Endothelial cell of umbilical vein (primary cell): ENCODE data around the gene RAB37. TPM values are rescaled to one million over a fixed set of nuclear protein-coding genes. Genes with fewer than 3 reads are reported as not detected.

Experiments used
- BruUV-seq: library from RNA; stranded (reverse); fragments of 400-500 nt; replicated peaks from 2 replicates; lab custom pipeline; 2021; lab: Mats Ljungman, UMichigan
- CTCF ChIA-PET: fragments of 300-600, 350-600 bp; sonication (Branson Sonifier 250); formaldehyde crosslinking; loops from one replicate; lab custom pipeline; 2021; ENCODE audit warnings: antibody characterized with exemption, inconsistent platforms; lab: Charles Lee
- POLR2A ChIA-PET: fragments of 300-600, 350-600 bp; sonication (Branson Sonifier 250); formaldehyde crosslinking; loops from one replicate; lab custom pipeline; 2021; ENCODE audit warnings: antibody characterized with exemption, inconsistent platforms; lab: Charles Lee
- DNase-seq: peaks from one replicate; pipeline ENCODE4 v3.0.0-alpha.2; 2011; ENCODE audit warnings: low read depth, low spot score
- FAIRE-seq: peaks from 2 replicates; lab custom pipeline; 2011; peaks lifted over from hg19 to GRCh38; lab: Jason Lieb, UNC
- H2AFZ ChIP-seq: 2 replicates; pipeline ENCODE4 v1.6.0; 2012; ENCODE audit warnings: low read depth, low read length, control low read depth, inconsistent platforms
- H3K27ac ChIP-seq: 2 replicates; pipeline ENCODE4 v1.5.1; 2011; ENCODE audit warnings: low read depth, mild to moderate bottlenecking, control low read depth, low read length, moderate library complexity; ENCODE audit not compliant: insufficient read depth
- H3K27me3 ChIP-seq, 2 experiments: 2 replicates each; pipeline versions ENCODE4 v1.6.0 to v1.6.1; 2011; ENCODE audit warnings: low read length in 2 of 2, mixed read lengths in 1 of 2; ENCODE audit not compliant: control insufficient read depth in 2 of 2, insufficient read depth in 2 of 2
- H3K36me3 ChIP-seq, 2 experiments: 2 replicates in 1 of 2; 3 replicates in 1 of 2; pipeline ENCODE4 v1.5.1; 2011; ENCODE audit warnings: low read length in 2 of 2, mild to moderate bottlenecking in 1 of 2, moderate library complexity in 1 of 2; ENCODE audit not compliant: control insufficient read depth in 2 of 2, insufficient read depth in 2 of 2; ENCODE audit errors: extremely low read depth in 1 of 2
- H3K4me1 ChIP-seq: 3 replicates; pipeline ENCODE4 v1.5.1; 2011; ENCODE audit warnings: mild to moderate bottlenecking, low read length; ENCODE audit not compliant: control insufficient read depth, insufficient read depth; ENCODE audit errors: extremely low read depth
- H3K4me2 ChIP-seq: 2 replicates; pipeline ENCODE4 v1.6.1; 2011; ENCODE audit warnings: low read length, control low read depth, mixed read lengths; ENCODE audit not compliant: insufficient read depth
- H3K4me3 ChIP-seq, 3 experiments: fragments of 200-600 bp in 1 of 3; sonication (generic), shearing (Covaris generic) in 1 of 3; replicated peaks in 1 of 3; 2 replicates each; pipeline ENCODE4 v1.5.1; 2011 to 2016; ENCODE audit warnings: control low read depth in 3 of 3, low read length in 3 of 3, mild to moderate bottlenecking in 2 of 3, inconsistent platforms in 1 of 3, low read depth in 1 of 3, moderate library complexity in 1 of 3; ENCODE audit not compliant: insufficient read depth in 1 of 3
- H3K79me2 ChIP-seq: 2 replicates; pipeline ENCODE4 v1.6.0; 2012; ENCODE audit warnings: low read length, inconsistent platforms; ENCODE audit not compliant: control insufficient read depth, insufficient read depth
- H3K9ac ChIP-seq: replicated peaks from 2 replicates; pipeline ENCODE3; 2011; ENCODE audit warnings: low read length, control low read depth; ENCODE audit not compliant: insufficient read depth; ENCODE audit errors: extremely low read depth
- H3K9me1 ChIP-seq: replicated peaks from 3 replicates; pipeline ENCODE4 v1.6.0; 2011; ENCODE audit warnings: mild to moderate bottlenecking, low read length; ENCODE audit not compliant: control insufficient read depth, insufficient read depth; ENCODE audit errors: extremely low read depth
- H3K9me3 ChIP-seq: replicated peaks from 2 replicates; pipeline ENCODE4 v1.5.1; 2012; ENCODE audit warnings: low read length, inconsistent platforms; ENCODE audit not compliant: control insufficient read depth, insufficient read depth
- H4K20me1 ChIP-seq: replicated peaks from 2 replicates; pipeline ENCODE3; 2011; ENCODE audit warnings: mild to moderate bottlenecking, low read length; ENCODE audit not compliant: control insufficient read depth, insufficient read depth; ENCODE audit errors: extremely low read depth
- EZH2 ChIP-seq: IDR thresholded peaks from 2 replicates; pipeline ENCODE4 v1.6.1; 2012; ENCODE audit warnings: borderline replicate concordance, low read depth, mild to moderate bottlenecking, moderate library complexity, low read length, inconsistent platforms; ENCODE audit not compliant: severe bottlenecking
- POLR2A ChIP-seq: IDR thresholded peaks from 2 replicates; pipeline ENCODE4 v1.6.1; 2012; ENCODE audit warnings: low read depth, mild to moderate bottlenecking, control low read depth, low read length
- dilution Hi-C: fragments of 300-500 bp; cut with MboI; formaldehyde crosslinking; loops from one replicate; pipeline ENCODE4 v1.15.0; 2019; ENCODE audit warnings: low sequenced_read_pairs; ENCODE audit not compliant: extremely low pct_ligation_motif_present
- intact Hi-C: fragments of 100-400 bp; cut with micrococcal nuclease; formaldehyde crosslinking; loops from one replicate; pipeline ENCODE4 v1.10.0; 2022
- polyA plus RNA-seq, 4 experiments: library from polyadenylated mRNA; depleted of rRNA in 3 of 4; stranded (reverse) in 3 of 4; unstranded in 1 of 4; fragments of >200 nt; gene quantifications; 2 replicates each; pipeline versions ENCODE4 v1.2.1 to v1.2.3, GENCODE V29; 2011 to 2012; ENCODE audit warnings: missing spikeins in 1 of 4
- total RNA-seq: library from RNA; stranded (reverse); gene quantifications from 2 replicates; pipeline ENCODE4 v1.2.3, GENCODE V29; 2021
- TF ChIP-seq, protein P1 (sequence below), 2 donors: IDR thresholded peaks; 1 replicate in 1 of 2; 2 replicates in 1 of 2; pipeline ENCODE4 v1.5.1; 2011; ENCODE audit warnings: low read length in 2 of 2, mild to moderate bottlenecking in 2 of 2, moderate library complexity in 2 of 2, control low read depth in 1 of 2, inconsistent platforms in 1 of 2, low read depth in 1 of 2; ENCODE audit not compliant: insufficient read depth in 1 of 2; ENCODE audit errors: extremely low read depth in 1 of 2

The RAB37 gene
- total and polyA plus RNA-seq, 2 donors (not counting 3 experiments of a cell fraction or from before 2014, with no cell fraction given) = 0.11 TPM; not detected in 1

DNA sequence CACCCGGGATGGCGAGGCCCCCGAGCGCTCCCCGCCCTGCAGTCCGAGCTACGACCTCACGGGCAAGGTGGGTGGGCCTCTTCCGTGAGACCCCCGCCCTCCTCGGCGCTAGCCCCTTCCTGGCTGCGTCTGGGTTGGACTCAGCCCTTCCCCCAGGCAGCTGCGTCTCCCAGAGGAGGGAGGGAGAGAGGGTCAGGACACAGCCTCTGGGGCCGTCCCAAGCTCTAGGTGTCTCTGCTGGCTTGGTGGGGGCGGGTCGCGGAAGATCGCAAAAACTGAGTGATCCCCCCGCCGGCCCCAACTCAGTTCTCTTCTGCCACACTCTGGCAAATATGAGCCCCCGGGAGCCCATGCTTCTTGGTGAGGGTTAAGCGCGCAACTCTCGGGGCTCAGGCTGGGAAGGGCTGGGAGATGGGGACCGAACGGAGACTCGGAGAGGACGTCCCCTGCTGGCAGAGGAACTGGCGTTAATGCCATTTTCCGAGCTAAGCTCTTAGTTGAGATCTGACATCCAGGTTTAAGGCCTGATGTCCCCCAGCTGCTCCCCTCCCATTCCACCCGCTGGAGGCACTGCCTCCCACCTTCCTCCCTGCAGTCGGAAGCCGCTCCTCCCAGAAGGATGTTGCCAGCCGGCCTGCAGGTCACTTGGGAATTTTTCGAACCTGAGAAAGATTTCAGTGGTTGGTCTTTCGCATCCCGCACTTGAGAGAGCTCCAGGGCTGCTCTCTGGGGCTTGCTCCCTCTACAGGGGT is 419 bp downstream of the RAB37 start:
- DNase-seq (no peak), FAIRE-seq (no peak)
- Histone ChIP-seq H3K9ac (no peak overlapping the region), H4K20me1 (no peaks in the 10 kb centered on the region), H3K4me1 (peaks cover 7% of the 10 kb centered on the region), H3K9me1 (no peaks in the 10 kb centered on the region), H3K79me2 (no peaks in the 10 kb centered on the region), H3K27ac (no peak overlapping the region), H3K4me3 (no peak overlapping the region), H3K27me3 (peaks cover 29 to 39% of the 10 kb centered on the region in 2 experiments), H3K9me3 (no peaks in the 10 kb centered on the region), H2AFZ (no peak overlapping the region), H3K36me3 (no peaks in the 10 kb centered on the region), H3K4me2 (no peak overlapping the region)
- TF ChIP-seq POLR2A (no peak), EZH2 (peak; percentile 91)
- TF ChIP-seq, protein P1, sequence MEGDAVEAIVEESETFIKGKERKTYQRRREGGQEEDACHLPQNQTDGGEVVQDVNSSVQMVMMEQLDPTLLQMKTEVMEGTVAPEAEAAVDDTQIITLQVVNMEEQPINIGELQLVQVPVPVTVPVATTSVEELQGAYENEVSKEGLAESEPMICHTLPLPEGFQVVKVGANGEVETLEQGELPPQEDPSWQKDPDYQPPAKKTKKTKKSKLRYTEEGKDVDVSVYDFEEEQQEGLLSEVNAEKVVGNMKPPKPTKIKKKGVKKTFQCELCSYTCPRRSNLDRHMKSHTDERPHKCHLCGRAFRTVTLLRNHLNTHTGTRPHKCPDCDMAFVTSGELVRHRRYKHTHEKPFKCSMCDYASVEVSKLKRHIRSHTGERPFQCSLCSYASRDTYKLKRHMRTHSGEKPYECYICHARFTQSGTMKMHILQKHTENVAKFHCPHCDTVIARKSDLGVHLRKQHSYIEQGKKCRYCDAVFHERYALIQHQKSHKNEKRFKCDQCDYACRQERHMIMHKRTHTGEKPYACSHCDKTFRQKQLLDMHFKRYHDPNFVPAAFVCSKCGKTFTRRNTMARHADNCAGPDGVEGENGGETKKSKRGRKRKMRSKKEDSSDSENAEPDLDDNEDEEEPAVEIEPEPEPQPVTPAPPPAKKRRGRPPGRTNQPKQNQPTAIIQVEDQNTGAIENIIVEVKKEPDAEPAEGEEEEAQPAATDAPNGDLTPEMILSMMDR (IDR thresholded peaks at IDR 0.05; ENCODE audit: extremely low read depth in 1 of 2, insufficient read depth in 1 of 2, low read depth in 1 of 2, low read length in 2 of 2) = peak; percentile 15 to 39
- dilution Hi-C loops (no loop called here), intact Hi-C loops (loop anchor here (2.0 kb wide), 1 partner anchor 171 kb away; the partner anchor contains the start of gene CD300H)
- CTCF ChIA-PET = interaction anchor here (0.6 to 4.1 kb wide), 7 partner anchors 10 to 358 kb away, joined by 3 to 131 read pairs (median 4); no protein-coding TSS in a partner anchor
- POLR2A ChIA-PET = no interaction called here
- BruUV-seq = no TSS peak
